ENCODE results near the gene MAGI2.

The MAGI2 gene

GRCh38 chr7:78472519-78472918 lies 980.9 kb downstream of the MAGI2 start:
- TF ChIP-seq POLR2A (IDR thresholded peaks at IDR 0.05; ENCODE audit: low read depth, low read length): no peak
- DNase-seq (ENCODE audit: insufficient read length, low spot score) (no peak), FAIRE-seq (no peak)

GRCh38 chr7:78465894-78466293 lies 987.6 kb downstream of the MAGI2 start:
- FAIRE-seq: no peak
- TF ChIP-seq TAF1 (IDR thresholded peaks at IDR 0.05; ENCODE audit: low read depth, low read length) (no peak), SPI1 (IDR thresholded peaks at IDR 0.05; ENCODE audit: low read depth, low read length) (no peak), PAX5 (IDR thresholded peaks at IDR 0.05; ENCODE audit: insufficient read depth, low read length, severe bottlenecking) (no peak), POU2F2 (IDR thresholded peaks at IDR 0.05; ENCODE audit: low read depth, low read length) (no peak), POLR2A (IDR thresholded peaks at IDR 0.05; ENCODE audit: low read depth, low read length) (no peak), POLR2AphosphoS5 (IDR thresholded peaks at IDR 0.05; ENCODE audit: low read depth, low read length) (no peak)

GRCh38 chr7:78463039-78463438 lies 990.4 kb downstream of the MAGI2 start:
- DNase-seq (ENCODE audit: insufficient read length, low spot score) (no peak), FAIRE-seq (no peak)
- no peak for TF ChIP-seq SPI1 (IDR thresholded peaks at IDR 0.05; ENCODE audit: low read depth, low read length)
- TF ChIP-seq POLR2AphosphoS5 (IDR thresholded peaks at IDR 0.05; ENCODE audit: low read depth, low read length): no peak
- no peak for TF ChIP-seq TAF1 (IDR thresholded peaks at IDR 0.05; ENCODE audit: low read depth, low read length)
- no peak for TF ChIP-seq POU2F2 (IDR thresholded peaks at IDR 0.05; ENCODE audit: low read depth, low read length)
- no peak for TF ChIP-seq POLR2A (IDR thresholded peaks at IDR 0.05; ENCODE audit: low read depth, low read length)
- TF ChIP-seq PAX5 (IDR thresholded peaks at IDR 0.05; ENCODE audit: insufficient read depth, low read length, severe bottlenecking): no peak

More at GRCh38 chr7:78465894-78466293, 987.6 kb downstream of the MAGI2 start:
- no peak for DNase-seq (ENCODE audit: insufficient read length, low spot score)

- no peak for FAIRE-seq
- TF ChIP-seq PAX5 (IDR thresholded peaks at IDR 0.05; ENCODE audit: insufficient read depth, low read length, severe bottlenecking) (no peak), POLR2AphosphoS5 (IDR thresholded peaks at IDR 0.05; ENCODE audit: low read depth, low read length) (no peak), POU2F2 (IDR thresholded peaks at IDR 0.05; ENCODE audit: low read depth, low read length) (no peak), SPI1 (IDR thresholded peaks at IDR 0.05; ENCODE audit: low read depth, low read length) (no peak), POLR2A (IDR thresholded peaks at IDR 0.05; ENCODE audit: low read depth, low read length) (no peak), TAF1 (IDR thresholded peaks at IDR 0.05; ENCODE audit: low read depth, low read length) (no peak)
- DNase-seq (ENCODE audit: insufficient read length, low spot score): no peak
Measured at GRCh38 chr7:78450706-78451105, 1002.8 kb downstream of the MAGI2 start.

- no peak for FAIRE-seq
- TF ChIP-seq POLR2AphosphoS5 (IDR thresholded peaks at IDR 0.05; ENCODE audit: low read depth, low read length) (no peak), PAX5 (IDR thresholded peaks at IDR 0.05; ENCODE audit: insufficient read depth, low read length, severe bottlenecking) (no peak), SPI1 (IDR thresholded peaks at IDR 0.05; ENCODE audit: low read depth, low read length) (no peak), TAF1 (IDR thresholded peaks at IDR 0.05; ENCODE audit: low read depth, low read length) (no peak), POU2F2 (IDR thresholded peaks at IDR 0.05; ENCODE audit: low read depth, low read length) (no peak), POLR2A (IDR thresholded peaks at IDR 0.05; ENCODE audit: low read depth, low read length) (no peak)
- DNase-seq (ENCODE audit: insufficient read length, low spot score): no peak
Measured at GRCh38 chr7:78448911-78449310, 1004.6 kb downstream of the MAGI2 start.

GRCh38 chr7:78444267-78444666 lies 1009.2 kb downstream of the MAGI2 start:
- DNase-seq (ENCODE audit: insufficient read length, low spot score) (no peak), FAIRE-seq (no peak)
- TF ChIP-seq SPI1 (IDR thresholded peaks at IDR 0.05; ENCODE audit: low read depth, low read length) (0 out of 2 replicates have a peak, but pooled peaks have one; percentile 12), POLR2AphosphoS5 (IDR thresholded peaks at IDR 0.05; ENCODE audit: low read depth, low read length) (no peak)

GRCh38 chr7:78443811-78444210 lies 1009.7 kb downstream of the MAGI2 start:
- no peak for FAIRE-seq
- TF ChIP-seq PAX5 (IDR thresholded peaks at IDR 0.05; ENCODE audit: insufficient read depth, low read length, severe bottlenecking): no peak
- TF ChIP-seq POU2F2 (IDR thresholded peaks at IDR 0.05; ENCODE audit: low read depth, low read length): no peak
- TF ChIP-seq TAF1 (IDR thresholded peaks at IDR 0.05; ENCODE audit: low read depth, low read length): no peak
- TF ChIP-seq POLR2A (IDR thresholded peaks at IDR 0.05; ENCODE audit: low read depth, low read length): no peak
- TF ChIP-seq SPI1 (IDR thresholded peaks at IDR 0.05; ENCODE audit: low read depth, low read length): no peak
- no peak for TF ChIP-seq POLR2AphosphoS5 (IDR thresholded peaks at IDR 0.05; ENCODE audit: low read depth, low read length)
- no peak for DNase-seq (ENCODE audit: insufficient read length, low spot score)

GRCh38 chr7:78441737-78442136 lies 1011.7 kb downstream of the MAGI2 start:
- no peak for FAIRE-seq
- TF ChIP-seq PAX5 (IDR thresholded peaks at IDR 0.05; ENCODE audit: insufficient read depth, low read length, severe bottlenecking): no peak
- TF ChIP-seq POLR2A (IDR thresholded peaks at IDR 0.05; ENCODE audit: low read depth, low read length): no peak
- TF ChIP-seq POU2F2 (IDR thresholded peaks at IDR 0.05; ENCODE audit: low read depth, low read length): no peak
- TF ChIP-seq TAF1 (IDR thresholded peaks at IDR 0.05; ENCODE audit: low read depth, low read length): no peak
- no peak for TF ChIP-seq POLR2AphosphoS5 (IDR thresholded peaks at IDR 0.05; ENCODE audit: low read depth, low read length)

GRCh38 chr7:78438433-78438832 lies 1015.0 kb downstream of the MAGI2 start:
- TF ChIP-seq SPI1 (IDR thresholded peaks at IDR 0.05; ENCODE audit: low read depth, low read length) (no peak), POU2F2 (IDR thresholded peaks at IDR 0.05; ENCODE audit: low read depth, low read length) (no peak), PAX5 (IDR thresholded peaks at IDR 0.05; ENCODE audit: insufficient read depth, low read length, severe bottlenecking) (no peak), POLR2A (IDR thresholded peaks at IDR 0.05; ENCODE audit: low read depth, low read length) (no peak), POLR2AphosphoS5 (IDR thresholded peaks at IDR 0.05; ENCODE audit: low read depth, low read length) (no peak), TAF1 (IDR thresholded peaks at IDR 0.05; ENCODE audit: low read depth, low read length) (no peak)
- FAIRE-seq (no peak), DNase-seq (ENCODE audit: insufficient read length, low spot score) (no peak)

More at GRCh38 chr7:78441737-78442136, 1011.7 kb downstream of the MAGI2 start:
- DNase-seq (ENCODE audit: insufficient read length, low spot score): no peak

- DNase-seq (ENCODE audit: insufficient read length, low spot score): no peak
- FAIRE-seq: no peak
- no peak for TF ChIP-seq POLR2AphosphoS5 (IDR thresholded peaks at IDR 0.05; ENCODE audit: low read depth, low read length)
- no peak for TF ChIP-seq SPI1 (IDR thresholded peaks at IDR 0.05; ENCODE audit: low read depth, low read length)
- no peak for TF ChIP-seq POU2F2 (IDR thresholded peaks at IDR 0.05; ENCODE audit: low read depth, low read length)
- no peak for TF ChIP-seq TAF1 (IDR thresholded peaks at IDR 0.05; ENCODE audit: low read depth, low read length)
- TF ChIP-seq POLR2A (IDR thresholded peaks at IDR 0.05; ENCODE audit: low read depth, low read length): no peak
- no peak for TF ChIP-seq PAX5 (IDR thresholded peaks at IDR 0.05; ENCODE audit: insufficient read depth, low read length, severe bottlenecking)
Measured at GRCh38 chr7:78437118-78437517, 1016.3 kb downstream of the MAGI2 start.

Measured in GM12891 (cell line).